ENCODE measurements around the gene SCAPER.

Gene SCAPER

DNA sequence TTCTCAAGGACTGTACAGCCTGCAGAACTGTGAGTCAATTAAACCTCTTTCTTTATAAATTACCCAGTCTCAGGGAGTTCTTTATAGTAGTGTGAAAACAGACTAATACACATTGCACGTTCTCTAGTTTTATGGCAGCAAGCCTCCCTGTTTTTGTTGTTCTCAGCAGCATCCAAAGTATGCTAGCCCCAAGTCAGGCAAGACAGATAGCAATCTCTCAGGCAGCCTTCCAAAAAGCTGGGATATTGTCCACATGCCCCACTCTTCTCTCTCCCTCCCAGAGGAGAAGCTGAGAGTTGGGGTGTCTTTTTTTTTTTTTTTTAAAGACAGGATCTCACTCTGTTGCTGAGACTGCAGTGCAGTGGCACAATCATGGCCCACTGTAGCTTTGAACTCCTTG is 438.0 kb downstream of the SCAPER start:
- Histone ChIP-seq H3K4me2 (ENCODE audit: low read length) (no peak overlapping the region), H2BK120ac (ENCODE audit: low read depth, low read length) (no peak overlapping the region), H3K9ac (ENCODE audit: low read length) (no peak overlapping the region), H2BK15ac (replicated peaks; ENCODE audit: low read depth) (no peak overlapping the region), H3K79me1 (ENCODE audit: low read length) (no peaks in the 10 kb centered on the region), H3K18ac (ENCODE audit: low read length) (no peak overlapping the region), H3K4ac (ENCODE audit: low read depth, low read length) (no peak overlapping the region), H3K4me3 (ENCODE audit: low read length) (no peak overlapping the region), H3K36me3 (ENCODE audit: control insufficient read depth, insufficient read depth, low read length) (no peaks in the 10 kb centered on the region), H3K56ac (ENCODE audit: low read length) (no peak overlapping the region), H4K5ac (ENCODE audit: low read length) (no peak overlapping the region), H3K4me1 (ENCODE audit: control insufficient read depth, low read depth, low read length) (no peaks in the 10 kb centered on the region), H2AK5ac (ENCODE audit: low read length) (no peak overlapping the region), H3K79me2 (ENCODE audit: control insufficient read depth, insufficient read depth, low read length) (no peaks in the 10 kb centered on the region), H3K27ac (ENCODE audit: low read depth, low read length) (no peak overlapping the region), H2BK5ac (ENCODE audit: low read length) (no peak overlapping the region), H4K8ac (ENCODE audit: low read depth, low read length) (no peak overlapping the region), H3K23ac (ENCODE audit: low read length) (no peak overlapping the region), H3K27me3 (ENCODE audit: insufficient read depth, low read length, poor library complexity) (no peaks in the 10 kb centered on the region)
- no CpG with 5 or more reads among the region's 1 CpG for WGBS (ENCODE audit: extremely low coverage, insufficient coverage, low lambda C conversion rate)
- no peak for DNase-seq

DNA sequence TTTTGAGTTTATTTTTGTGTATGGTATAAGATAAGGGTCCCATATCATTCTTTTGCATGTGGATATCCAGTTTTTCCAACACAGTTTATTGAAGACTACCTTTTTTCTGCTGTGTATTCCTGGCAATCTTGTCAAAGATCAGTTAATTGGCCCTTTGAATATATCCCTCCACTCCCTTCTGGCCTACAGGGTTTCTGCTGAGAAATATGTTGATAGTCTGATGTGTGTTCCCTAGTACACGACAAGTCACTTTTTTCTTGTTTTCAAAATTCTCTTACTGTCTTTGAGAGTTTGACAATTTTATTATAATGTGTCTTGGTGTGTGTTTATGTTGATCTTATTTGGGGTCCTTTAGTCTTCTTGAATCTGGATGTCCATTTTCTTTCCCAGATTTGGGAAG is 439.4 kb downstream of the SCAPER start:
- WGBS (ENCODE audit: extremely low coverage, insufficient coverage, low lambda C conversion rate): no CpG with 5 or more reads among the region's 1 CpG
- Histone ChIP-seq H3K4me1 (ENCODE audit: control insufficient read depth, low read depth, low read length) (no peaks in the 10 kb centered on the region), H3K27ac (ENCODE audit: low read depth, low read length) (no peak overlapping the region), H2BK5ac (ENCODE audit: low read length) (no peak overlapping the region), H4K5ac (ENCODE audit: low read length) (no peak overlapping the region), H2AK5ac (ENCODE audit: low read length) (no peak overlapping the region), H2BK15ac (replicated peaks; ENCODE audit: low read depth) (no peak overlapping the region), H3K79me2 (ENCODE audit: control insufficient read depth, insufficient read depth, low read length) (no peaks in the 10 kb centered on the region), H3K27me3 (ENCODE audit: insufficient read depth, low read length, poor library complexity) (no peaks in the 10 kb centered on the region), H3K9ac (ENCODE audit: low read length) (no peak overlapping the region), H3K4me3 (ENCODE audit: low read length) (no peak overlapping the region), H4K8ac (ENCODE audit: low read depth, low read length) (no peak overlapping the region), H3K4ac (ENCODE audit: low read depth, low read length) (no peak overlapping the region), H3K23ac (ENCODE audit: low read length) (no peak overlapping the region), H3K18ac (ENCODE audit: low read length) (no peak overlapping the region), H3K36me3 (ENCODE audit: control insufficient read depth, insufficient read depth, low read length) (no peaks in the 10 kb centered on the region), H3K56ac (ENCODE audit: low read length) (no peak overlapping the region), H3K79me1 (ENCODE audit: low read length) (no peaks in the 10 kb centered on the region), H2BK120ac (ENCODE audit: low read depth, low read length) (no peak overlapping the region), H3K4me2 (ENCODE audit: low read length) (no peak overlapping the region)
- no peak for DNase-seq

DNA sequence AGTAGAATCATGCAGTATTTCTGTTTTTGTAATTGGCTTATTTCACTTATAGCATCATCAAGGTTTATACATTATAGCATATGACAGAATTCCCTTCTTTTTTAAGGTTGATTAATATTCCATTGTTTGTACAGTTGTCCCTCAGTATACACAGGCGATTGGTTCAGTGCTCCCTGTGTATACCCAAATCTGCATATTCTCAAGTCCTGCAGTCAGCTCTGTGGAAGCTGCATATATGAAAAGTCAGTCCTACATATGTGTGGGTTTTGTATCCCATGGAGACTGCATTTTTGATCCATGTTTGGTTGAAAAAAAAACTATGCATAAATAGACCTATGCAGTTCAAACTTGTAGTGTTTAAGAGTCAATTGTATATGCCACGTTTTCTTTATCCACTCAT is 440.9 kb downstream of the SCAPER start:
- Histone ChIP-seq H2BK15ac (replicated peaks; ENCODE audit: low read depth) (no peak overlapping the region), H3K27ac (ENCODE audit: low read depth, low read length) (no peak overlapping the region), H3K9ac (ENCODE audit: low read length) (no peak overlapping the region), H2BK5ac (ENCODE audit: low read length) (no peak overlapping the region), H3K79me2 (ENCODE audit: control insufficient read depth, insufficient read depth, low read length) (no peaks in the 10 kb centered on the region), H2AK5ac (ENCODE audit: low read length) (no peak overlapping the region), H3K18ac (ENCODE audit: low read length) (no peak overlapping the region), H3K4me1 (ENCODE audit: control insufficient read depth, low read depth, low read length) (no peaks in the 10 kb centered on the region), H3K4me3 (ENCODE audit: low read length) (no peak overlapping the region), H3K36me3 (ENCODE audit: control insufficient read depth, insufficient read depth, low read length) (no peaks in the 10 kb centered on the region), H3K23ac (ENCODE audit: low read length) (no peak overlapping the region), H3K27me3 (ENCODE audit: insufficient read depth, low read length, poor library complexity) (no peaks in the 10 kb centered on the region), H3K4ac (ENCODE audit: low read depth, low read length) (no peak overlapping the region), H3K4me2 (ENCODE audit: low read length) (no peak overlapping the region), H3K79me1 (ENCODE audit: low read length) (no peaks in the 10 kb centered on the region), H2BK120ac (ENCODE audit: low read depth, low read length) (no peak overlapping the region), H3K56ac (ENCODE audit: low read length) (no peak overlapping the region), H4K5ac (ENCODE audit: low read length) (no peak overlapping the region), H4K8ac (ENCODE audit: low read depth, low read length) (no peak overlapping the region)
- WGBS (ENCODE audit: extremely low coverage, insufficient coverage, low lambda C conversion rate): no CpG with 5 or more reads among the region's 2 CpGs
- DNase-seq: no peak

DNA sequence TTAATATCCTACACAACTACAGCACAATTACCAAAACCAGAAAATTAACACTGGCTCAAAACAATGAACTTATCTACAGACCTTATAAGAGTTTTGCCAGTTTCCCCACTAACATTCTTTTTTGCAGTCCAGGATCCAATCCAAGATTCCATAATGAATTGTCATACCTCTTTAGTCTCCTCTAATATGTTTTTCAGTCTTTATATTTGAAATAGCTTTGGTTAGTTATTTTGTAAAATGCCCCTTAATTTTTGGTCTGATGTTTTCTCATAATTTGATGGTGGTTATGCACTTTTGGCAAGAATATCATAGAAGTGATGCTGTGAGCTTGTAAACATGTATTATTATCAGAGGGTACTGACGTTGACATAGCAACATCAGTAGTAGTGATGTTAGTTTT is 444.3 kb downstream of the SCAPER start:
- H2BK15ac ChIP-seq (replicated peaks; ENCODE audit: low read depth): no peak overlapping the region
- H3K4ac ChIP-seq (ENCODE audit: low read depth, low read length): no peak overlapping the region
- no peaks in the 10 kb centered on the region for H3K79me2 ChIP-seq (ENCODE audit: control insufficient read depth, insufficient read depth, low read length)
- H3K4me1 ChIP-seq (ENCODE audit: control insufficient read depth, low read depth, low read length): no peaks in the 10 kb centered on the region
- no peak overlapping the region for H3K23ac ChIP-seq (ENCODE audit: low read length)
- no peak overlapping the region for H3K4me2 ChIP-seq (ENCODE audit: low read length)
- no peak overlapping the region for H2BK5ac ChIP-seq (ENCODE audit: low read length)
- H3K36me3 ChIP-seq (ENCODE audit: control insufficient read depth, insufficient read depth, low read length): no peaks in the 10 kb centered on the region
- H4K5ac ChIP-seq (ENCODE audit: low read length): no peak overlapping the region
- H3K27ac ChIP-seq (ENCODE audit: low read depth, low read length): no peak overlapping the region
- H3K56ac ChIP-seq (ENCODE audit: low read length): no peak overlapping the region
- DNase-seq: no peak
- no CpG with 5 or more reads among the region's 1 CpG for WGBS (ENCODE audit: extremely low coverage, insufficient coverage, low lambda C conversion rate)
- H2AK5ac ChIP-seq (ENCODE audit: low read length): no peak overlapping the region
- no peak overlapping the region for H3K4me3 ChIP-seq (ENCODE audit: low read length)
- no peak overlapping the region for H4K8ac ChIP-seq (ENCODE audit: low read depth, low read length)
- H3K79me1 ChIP-seq (ENCODE audit: low read length): no peaks in the 10 kb centered on the region
- H2BK120ac ChIP-seq (ENCODE audit: low read depth, low read length): no peak overlapping the region
- no peaks in the 10 kb centered on the region for H3K27me3 ChIP-seq (ENCODE audit: insufficient read depth, low read length, poor library complexity)
- H3K18ac ChIP-seq (ENCODE audit: low read length): no peak overlapping the region
- no peak overlapping the region for H3K9ac ChIP-seq (ENCODE audit: low read length)

DNA sequence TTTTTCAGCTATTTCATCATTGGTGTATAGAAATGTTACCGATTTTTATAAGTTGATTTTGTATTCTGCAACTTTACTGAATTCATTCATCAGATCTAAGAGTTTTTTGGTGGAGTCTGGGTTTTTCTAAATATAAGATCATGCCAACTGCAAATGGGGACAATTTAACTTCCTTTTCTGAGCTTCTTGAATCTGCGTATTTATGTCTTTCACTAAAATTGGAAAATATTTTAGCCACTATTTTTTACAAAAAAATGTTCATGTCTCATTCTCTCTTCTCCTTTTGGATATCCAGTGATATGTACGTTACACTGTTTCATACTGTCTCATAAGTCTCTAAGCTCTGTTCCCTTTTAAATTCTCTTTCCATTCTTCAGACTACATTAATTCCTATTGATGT is 444.8 kb downstream of the SCAPER start:
- Histone ChIP-seq H2BK15ac (replicated peaks; ENCODE audit: low read depth) (no peak overlapping the region), H3K79me2 (ENCODE audit: control insufficient read depth, insufficient read depth, low read length) (no peaks in the 10 kb centered on the region), H3K4me1 (ENCODE audit: control insufficient read depth, low read depth, low read length) (no peaks in the 10 kb centered on the region), H3K18ac (ENCODE audit: low read length) (no peak overlapping the region), H3K9ac (ENCODE audit: low read length) (no peak overlapping the region), H3K4me2 (ENCODE audit: low read length) (no peak overlapping the region), H3K4me3 (ENCODE audit: low read length) (no peak overlapping the region), H4K5ac (ENCODE audit: low read length) (no peak overlapping the region), H3K27ac (ENCODE audit: low read depth, low read length) (no peak overlapping the region), H3K27me3 (ENCODE audit: insufficient read depth, low read length, poor library complexity) (no peaks in the 10 kb centered on the region), H2BK120ac (ENCODE audit: low read depth, low read length) (no peak overlapping the region), H3K79me1 (ENCODE audit: low read length) (no peaks in the 10 kb centered on the region), H4K8ac (ENCODE audit: low read depth, low read length) (no peak overlapping the region), H2AK5ac (ENCODE audit: low read length) (no peak overlapping the region), H3K36me3 (ENCODE audit: control insufficient read depth, insufficient read depth, low read length) (no peaks in the 10 kb centered on the region), H3K56ac (ENCODE audit: low read length) (no peak overlapping the region), H2BK5ac (ENCODE audit: low read length) (no peak overlapping the region), H3K4ac (ENCODE audit: low read depth, low read length) (no peak overlapping the region), H3K23ac (ENCODE audit: low read length) (no peak overlapping the region)
- no peak for DNase-seq
- no CpG with 5 or more reads among the region's 3 CpGs for WGBS (ENCODE audit: extremely low coverage, insufficient coverage, low lambda C conversion rate)

DNA sequence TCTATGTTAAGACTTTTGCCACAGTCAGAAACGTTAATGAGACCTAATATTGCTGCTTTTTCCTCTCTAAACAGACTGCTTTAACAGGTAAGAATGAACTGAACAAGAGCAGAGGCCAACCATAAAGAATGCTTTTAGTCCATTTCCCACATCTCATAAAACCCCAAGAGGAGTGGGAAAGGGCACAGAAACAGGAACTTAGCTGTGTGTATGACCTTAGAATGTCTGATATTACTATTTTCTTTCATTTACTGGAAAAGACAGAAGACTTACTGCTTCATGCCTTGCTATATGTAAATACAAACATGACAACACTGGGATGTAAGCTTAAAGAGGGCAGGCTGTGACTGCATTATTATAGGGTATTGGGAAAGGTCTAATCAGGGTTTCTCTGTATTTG is 453.6 kb downstream of the SCAPER start:
- H3K4me1 ChIP-seq (ENCODE audit: control insufficient read depth, low read depth, low read length): no peaks in the 10 kb centered on the region
- H3K23ac ChIP-seq (ENCODE audit: low read length): no peak overlapping the region
- no peak overlapping the region for H2BK5ac ChIP-seq (ENCODE audit: low read length)
- no peak overlapping the region for H3K4ac ChIP-seq (ENCODE audit: low read depth, low read length)
- H4K5ac ChIP-seq (ENCODE audit: low read length): no peak overlapping the region
- no peak overlapping the region for H3K4me2 ChIP-seq (ENCODE audit: low read length)
- H3K27me3 ChIP-seq (ENCODE audit: insufficient read depth, low read length, poor library complexity): no peaks in the 10 kb centered on the region
- H3K79me1 ChIP-seq (ENCODE audit: low read length): no peaks in the 10 kb centered on the region
- no peak overlapping the region for H4K8ac ChIP-seq (ENCODE audit: low read depth, low read length)
- no peak overlapping the region for H3K4me3 ChIP-seq (ENCODE audit: low read length)
- no peaks in the 10 kb centered on the region for H3K79me2 ChIP-seq (ENCODE audit: control insufficient read depth, insufficient read depth, low read length)
- no peak for DNase-seq
- no peak overlapping the region for H3K27ac ChIP-seq (ENCODE audit: low read depth, low read length)
- WGBS (ENCODE audit: extremely low coverage, insufficient coverage, low lambda C conversion rate): no CpG with 5 or more reads among the region's 1 CpG
- no peak overlapping the region for H2AK5ac ChIP-seq (ENCODE audit: low read length)
- H2BK15ac ChIP-seq (replicated peaks; ENCODE audit: low read depth): no peak overlapping the region
- H3K56ac ChIP-seq (ENCODE audit: low read length): no peak overlapping the region
- H3K36me3 ChIP-seq (ENCODE audit: control insufficient read depth, insufficient read depth, low read length): no peaks in the 10 kb centered on the region
- H3K9ac ChIP-seq (ENCODE audit: low read length): no peak overlapping the region
- H2BK120ac ChIP-seq (ENCODE audit: low read depth, low read length): no peak overlapping the region
- H3K18ac ChIP-seq (ENCODE audit: low read length): no peak overlapping the region

All from mesendoderm (in vitro differentiated cells).